ENCODE data around the gene APMAP. TPM values are rescaled to one million over a fixed set of nuclear protein-coding genes. Genes with fewer than 3 reads are reported as not detected.

The APMAP gene
- total and polyA plus RNA-seq, 2 of the 13 experiments (the other 11 are each of a cell fraction or from before 2014, with no cell fraction given) = 168 to 214 TPM

DNA sequence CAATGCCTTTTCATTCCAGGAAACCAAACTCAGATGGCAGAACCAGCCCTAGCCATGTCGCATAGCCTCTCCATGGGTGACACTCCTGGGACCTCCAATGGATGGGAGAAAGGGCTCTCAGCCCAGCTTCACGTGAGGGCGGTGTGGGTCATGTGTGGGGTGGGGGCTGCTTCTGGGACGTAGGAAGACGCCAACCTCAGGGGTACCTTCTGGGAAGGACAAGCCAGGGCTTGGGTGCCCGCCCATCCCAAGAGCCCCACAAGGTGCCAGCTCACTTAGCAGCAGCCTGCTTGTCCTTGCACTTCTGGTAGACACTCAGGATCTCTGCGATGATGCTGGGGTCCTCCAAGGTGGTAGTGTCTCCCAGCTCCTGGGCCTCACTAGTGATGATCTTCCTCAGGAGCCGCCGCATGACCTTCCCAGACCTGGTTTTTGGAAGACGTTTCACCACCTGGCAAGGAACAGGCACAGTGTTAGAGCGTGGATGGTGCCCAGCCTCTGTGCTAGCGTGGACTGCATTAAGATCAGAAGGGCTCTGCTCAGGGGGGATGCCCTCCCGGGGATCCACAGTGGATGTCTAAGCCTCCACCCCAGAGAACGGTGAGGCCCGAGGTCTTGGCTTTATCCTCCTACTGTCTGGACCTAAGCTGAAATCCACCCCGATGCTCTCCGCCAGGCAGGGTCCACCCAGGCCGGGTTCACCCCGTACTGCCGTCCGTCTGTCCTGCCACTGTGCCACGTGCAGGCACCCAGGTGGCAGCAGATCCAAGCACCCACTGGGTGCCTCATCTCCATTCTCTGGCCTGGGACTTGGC lies 15.1 kb upstream of the APMAP start:
- CTCF ChIA-PET (ENCODE audit: low intra/inter-chr PET ratio, low total read pairs) = no interaction called here
- intact Hi-C loops (cut with micrococcal nuclease; ENCODE audit: unreplicated experiment) = no loop called here
- DNase-seq (ENCODE audit: low spot score) = no peak
- Histone ChIP-seq H3K27me3 (ENCODE audit: control insufficient read depth in 1 of 2, insufficient read depth in 2 of 2, low read length in 2 of 2) (0 out of 5 replicates have a peak, but pooled peaks cover 0 to 5% of the 10 kb centered on the region in 2 experiments), H2AFZ (ENCODE audit: low read length) (no peak overlapping the region), H4K20me1 (ENCODE audit: insufficient read depth, low read length) (no peaks in the 10 kb centered on the region), H3K4me1 (ENCODE audit: insufficient read depth, low read length) (no peaks in the 10 kb centered on the region), H3K4me2 (ENCODE audit: low read depth, low read length) (no peak overlapping the region), H3K9me3 (ENCODE audit: low read length) (no peaks in the 10 kb centered on the region), H3K9ac (ENCODE audit: insufficient read depth, low read depth, low read length) (no peak overlapping the region), H3K4me3 (replicated peaks in 1 of 3; ENCODE audit: insufficient read depth in 1 of 3, low read depth in 2 of 3, low read length in 3 of 3) (no peak overlapping the region), H3K27ac (ENCODE audit: extremely low read length, insufficient read depth, low read length) (no peak overlapping the region), H3K36me3 (replicated peaks in 1 of 2; ENCODE audit: control insufficient read depth in 1 of 2, insufficient read depth in 2 of 2, low read length in 2 of 2) (peaks cover 0 to 3% of the 10 kb centered on the region in 2 experiments; a peak in 3 of 5 replicates), H3K79me2 (ENCODE audit: insufficient read depth, low read length) (no peaks in the 10 kb centered on the region)
- 76% methylated on average over 19 of the region's 22 CpGs for WGBS (ENCODE audit: low lambda C conversion rate)
- in situ Hi-C loops (cut with HindIII; ENCODE audit: extremely low pct_ligation_motif_present, low pct_unique_long_range_greater_than_20kb) = no loop called here
- no TSS peak for BruUV-seq (replicated peaks)
- ATAC-seq = no peak
- POLR2A ChIA-PET = interaction anchor here (0.5 to 0.6 kb wide), 2 partner anchors 64 to 181 kb away, joined by 3 to 4 read pairs; no protein-coding TSS in a partner anchor
- TF ChIP-seq, protein P1, sequence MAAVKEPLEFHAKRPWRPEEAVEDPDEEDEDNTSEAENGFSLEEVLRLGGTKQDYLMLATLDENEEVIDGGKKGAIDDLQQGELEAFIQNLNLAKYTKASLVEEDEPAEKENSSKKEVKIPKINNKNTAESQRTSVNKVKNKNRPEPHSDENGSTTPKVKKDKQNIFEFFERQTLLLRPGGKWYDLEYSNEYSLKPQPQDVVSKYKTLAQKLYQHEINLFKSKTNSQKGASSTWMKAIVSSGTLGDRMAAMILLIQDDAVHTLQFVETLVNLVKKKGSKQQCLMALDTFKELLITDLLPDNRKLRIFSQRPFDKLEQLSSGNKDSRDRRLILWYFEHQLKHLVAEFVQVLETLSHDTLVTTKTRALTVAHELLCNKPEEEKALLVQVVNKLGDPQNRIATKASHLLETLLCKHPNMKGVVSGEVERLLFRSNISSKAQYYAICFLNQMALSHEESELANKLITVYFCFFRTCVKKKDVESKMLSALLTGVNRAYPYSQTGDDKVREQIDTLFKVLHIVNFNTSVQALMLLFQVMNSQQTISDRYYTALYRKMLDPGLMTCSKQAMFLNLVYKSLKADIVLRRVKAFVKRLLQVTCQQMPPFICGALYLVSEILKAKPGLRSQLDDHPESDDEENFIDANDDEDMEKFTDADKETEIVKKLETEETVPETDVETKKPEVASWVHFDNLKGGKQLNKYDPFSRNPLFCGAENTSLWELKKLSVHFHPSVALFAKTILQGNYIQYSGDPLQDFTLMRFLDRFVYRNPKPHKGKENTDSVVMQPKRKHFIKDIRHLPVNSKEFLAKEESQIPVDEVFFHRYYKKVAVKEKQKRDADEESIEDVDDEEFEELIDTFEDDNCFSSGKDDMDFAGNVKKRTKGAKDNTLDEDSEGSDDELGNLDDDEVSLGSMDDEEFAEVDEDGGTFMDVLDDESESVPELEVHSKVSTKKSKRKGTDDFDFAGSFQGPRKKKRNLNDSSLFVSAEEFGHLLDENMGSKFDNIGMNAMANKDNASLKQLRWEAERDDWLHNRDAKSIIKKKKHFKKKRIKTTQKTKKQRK (IDR thresholded peaks at IDR 0.05; ENCODE audit: low read length) = no peak
- no peak for TF ChIP-seq SMYD3 (CRISPR knock-in tag; IDR thresholded peaks at IDR 0.05)
- TF ChIP-seq SUZ12 (IDR thresholded peaks at IDR 0.05; ENCODE audit: low read depth, low read length) = no peak
- TF ChIP-seq KDM2A (CRISPR knock-in tag; IDR thresholded peaks at IDR 0.05; ENCODE audit: borderline replicate concordance, low read depth) = no peak
- TF ChIP-seq TAF1 (CRISPR knock-in tag; IDR thresholded peaks at IDR 0.05) = no peak
- TF ChIP-seq ZNF510 (CRISPR knock-in tag; IDR thresholded peaks at IDR 0.05; ENCODE audit: low read depth) = no peak
- TF ChIP-seq, protein P2, sequence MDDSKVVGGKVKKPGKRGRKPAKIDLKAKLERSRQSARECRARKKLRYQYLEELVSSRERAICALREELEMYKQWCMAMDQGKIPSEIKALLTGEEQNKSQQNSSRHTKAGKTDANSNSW (CRISPR knock-in tag; IDR thresholded peaks at IDR 0.05; ENCODE audit: borderline replicate concordance) = no peak
- TF ChIP-seq, protein P3, sequence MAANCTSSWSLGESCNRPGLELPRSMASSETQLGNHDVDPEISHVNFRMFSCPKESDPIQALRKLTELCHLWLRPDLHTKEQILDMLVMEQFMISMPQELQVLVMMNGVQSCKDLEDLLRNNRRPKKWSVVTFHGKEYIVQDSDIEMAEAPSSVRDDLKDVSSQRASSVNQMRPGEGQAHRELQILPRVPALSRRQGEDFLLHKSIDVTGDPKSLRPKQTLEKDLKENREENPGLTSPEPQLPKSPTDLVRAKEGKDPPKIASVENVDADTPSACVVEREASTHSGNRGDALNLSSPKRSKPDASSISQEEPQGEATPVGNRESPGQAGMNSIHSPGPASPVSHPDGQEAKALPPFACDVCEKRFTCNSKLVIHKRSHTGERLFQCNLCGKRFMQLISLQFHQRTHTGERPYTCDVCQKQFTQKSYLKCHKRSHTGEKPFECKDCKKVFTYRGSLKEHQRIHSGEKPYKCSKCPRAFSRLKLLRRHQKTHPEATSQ (CRISPR knock-in tag; IDR thresholded peaks at IDR 0.05; ENCODE audit: borderline replicate concordance) = no peak
- TF ChIP-seq GABPB1 (CRISPR knock-in tag; IDR thresholded peaks at IDR 0.05) = no peak
- no peak for TF ChIP-seq TMF1 (CRISPR knock-in tag; IDR thresholded peaks at IDR 0.05; ENCODE audit: low read depth)
- TF ChIP-seq ZNF629 (CRISPR knock-in tag; conservative IDR thresholded peaks at IDR 0.05) = no peak
- no peak for TF ChIP-seq BRD4 (CRISPR knock-in tag; IDR thresholded peaks at IDR 0.05)
- no peak for TF ChIP-seq ZNF441 (CRISPR knock-in tag; IDR thresholded peaks at IDR 0.05; ENCODE audit: borderline replicate concordance)
- no peak for TF ChIP-seq GATAD2A (CRISPR knock-in tag; IDR thresholded peaks at IDR 0.05)
- no peak for TF ChIP-seq ZNF446 (CRISPR knock-in tag; IDR thresholded peaks at IDR 0.05)
- TF ChIP-seq ZEB1 (IDR thresholded peaks at IDR 0.05; ENCODE audit: insufficient replicate concordance, low read depth) = no peak
- TF ChIP-seq, protein P4, sequence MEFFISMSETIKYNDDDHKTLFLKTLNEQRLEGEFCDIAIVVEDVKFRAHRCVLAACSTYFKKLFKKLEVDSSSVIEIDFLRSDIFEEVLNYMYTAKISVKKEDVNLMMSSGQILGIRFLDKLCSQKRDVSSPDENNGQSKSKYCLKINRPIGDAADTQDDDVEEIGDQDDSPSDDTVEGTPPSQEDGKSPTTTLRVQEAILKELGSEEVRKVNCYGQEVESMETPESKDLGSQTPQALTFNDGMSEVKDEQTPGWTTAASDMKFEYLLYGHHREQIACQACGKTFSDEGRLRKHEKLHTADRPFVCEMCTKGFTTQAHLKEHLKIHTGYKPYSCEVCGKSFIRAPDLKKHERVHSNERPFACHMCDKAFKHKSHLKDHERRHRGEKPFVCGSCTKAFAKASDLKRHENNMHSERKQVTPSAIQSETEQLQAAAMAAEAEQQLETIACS (CRISPR knock-in tag; IDR thresholded peaks at IDR 0.05) = no peak
- TF ChIP-seq PAX8 (CRISPR knock-in tag; IDR thresholded peaks at IDR 0.05; ENCODE audit: borderline replicate concordance) = no peak
- FAIRE-seq = no peak

Data from HepG2 (cell line).